Immature natural killer cell (primary cell): Measurements from ENCODE around the gene LYST. TPM values are rescaled to one million over a fixed set of nuclear protein-coding genes. Genes with fewer than 3 reads are reported as not detected.

Experiments
- DNase-seq, 3 donors: peaks; one replicate each; pipeline ENCODE4 v3.0.0; 2022; ENCODE audit warnings: mixed read lengths in 1 of 3
- H3K27ac Mint-ChIP-seq, 6 donors: one replicate each; pipeline ENCODE4 v1.8.0; 2020; ENCODE audit warnings: mixed read lengths in 6 of 6, mild to moderate bottlenecking in 5 of 6, inconsistent platforms in 4 of 6, moderate library complexity in 3 of 6
- H3K27me3 Mint-ChIP-seq, 3 donors: one replicate each; pipeline ENCODE4 v1.8.0; 2020 to 2021; ENCODE audit warnings: low read depth in 3 of 3, mild to moderate bottlenecking in 3 of 3, mixed read lengths in 3 of 3, moderate library complexity in 3 of 3, inconsistent platforms in 1 of 3
- H3K36me3 Mint-ChIP-seq, 3 donors: one replicate each; pipeline ENCODE4 v1.8.0; 2020; ENCODE audit warnings: mixed read lengths in 3 of 3, inconsistent platforms in 2 of 3, mild to moderate bottlenecking in 2 of 3
- H3K4me1 Mint-ChIP-seq, 2 donors: one replicate each; pipeline ENCODE4 v1.8.0; 2020; ENCODE audit warnings: inconsistent platforms in 2 of 2, mild to moderate bottlenecking in 2 of 2, mixed read lengths in 2 of 2, moderate library complexity in 1 of 2
- H3K4me3 Mint-ChIP-seq, 5 donors: one replicate each; pipeline ENCODE4 v1.8.0; 2020; ENCODE audit warnings: mild to moderate bottlenecking in 5 of 5, mixed read lengths in 5 of 5, inconsistent platforms in 3 of 5, moderate library complexity in 3 of 5
- H3K9me3 Mint-ChIP-seq, 6 donors: one replicate each; pipeline ENCODE4 v1.8.0; 2020; ENCODE audit warnings: mild to moderate bottlenecking in 6 of 6, mixed read lengths in 6 of 6, inconsistent platforms in 4 of 6, moderate library complexity in 3 of 6
- polyA plus RNA-seq, 3 donors: library from polyadenylated mRNA; unstranded; fragments of 300-500 nt; fragmentation: Illumina TruSeq; gene quantifications; one replicate each; pipeline ENCODE4 v1.2.3, GENCODE V29; 2021

Gene LYST
- polyA plus RNA-seq, 3 donors from 2014 or later = 21.8 to 39.3 (median 27.7) TPM

- Mint-ChIP-seq H3K27me3 (no peaks in the 10 kb centered on the region), H3K36me3 (peaks cover 6 to 51% (median 21%) of the 10 kb centered on the region in 3 donors), H3K4me3 (no peak overlapping the region), H3K27ac (no peak overlapping the region), H3K4me1 (no peaks in the 10 kb centered on the region), H3K9me3 (no peaks in the 10 kb centered on the region)
- DNase-seq = no peak
Observed at GRCh38 chr1:235714205-235714897, 152.4 kb downstream of the LYST start.

- no peak for DNase-seq
- no peak overlapping the region for H3K27ac Mint-ChIP-seq
- no peaks in the 10 kb centered on the region for H3K9me3 Mint-ChIP-seq
- no peaks in the 10 kb centered on the region for H3K27me3 Mint-ChIP-seq
- H3K4me1 Mint-ChIP-seq = no peaks in the 10 kb centered on the region
- H3K4me3 Mint-ChIP-seq = no peak overlapping the region
- peaks cover 12 to 52% (median 30%) of the 10 kb centered on the region in 3 donors for H3K36me3 Mint-ChIP-seq
Observed at GRCh38 chr1:235712812-235713211, 153.9 kb downstream of the LYST start.

- H3K27me3 Mint-ChIP-seq = no peaks in the 10 kb centered on the region
- DNase-seq = no peak
- peaks cover 13 to 55% (median 23%) of the 10 kb centered on the region in 3 donors for H3K36me3 Mint-ChIP-seq
- H3K4me1 Mint-ChIP-seq = no peaks in the 10 kb centered on the region
- H3K4me3 Mint-ChIP-seq = no peak overlapping the region
- no peaks in the 10 kb centered on the region for H3K9me3 Mint-ChIP-seq
- no peak overlapping the region for H3K27ac Mint-ChIP-seq
Observed at GRCh38 chr1:235710687-235711086, 156.0 kb downstream of the LYST start.

GRCh38 chr1:235709018-235709417 is 157.7 kb downstream of the LYST start:
- DNase-seq = no peak
- Mint-ChIP-seq H3K4me3 (no peak overlapping the region), H3K36me3 (peaks cover 13 to 40% (median 16%) of the 10 kb centered on the region in 3 donors), H3K27me3 (no peaks in the 10 kb centered on the region), H3K4me1 (no peaks in the 10 kb centered on the region), H3K27ac (no peak overlapping the region), H3K9me3 (no peaks in the 10 kb centered on the region)

- no peaks in the 10 kb centered on the region for H3K9me3 Mint-ChIP-seq
- H3K4me1 Mint-ChIP-seq = no peaks in the 10 kb centered on the region
- H3K27me3 Mint-ChIP-seq = no peaks in the 10 kb centered on the region
- DNase-seq = no peak
- no peak overlapping the region for H3K4me3 Mint-ChIP-seq
- H3K36me3 Mint-ChIP-seq = peaks cover 16 to 40% (median 19%) of the 10 kb centered on the region in 3 donors
- no peak overlapping the region for H3K27ac Mint-ChIP-seq
Observed at GRCh38 chr1:235708390-235708962, 158.2 kb downstream of the LYST start.

GRCh38 chr1:235703506-235703905 is 163.2 kb downstream of the LYST start:
- Mint-ChIP-seq H3K27ac (no peak overlapping the region), H3K4me1 (no peaks in the 10 kb centered on the region), H3K27me3 (peaks cover 0 to 2% (median 2%) of the 10 kb centered on the region in 3 donors), H3K9me3 (no peaks in the 10 kb centered on the region), H3K36me3 (peaks cover 31 to 61% (median 38%) of the 10 kb centered on the region in 3 donors), H3K4me3 (no peak overlapping the region)
- DNase-seq = no peak

GRCh38 chr1:235702412-235702811 is 164.3 kb downstream of the LYST start:
- no peaks in the 10 kb centered on the region for H3K9me3 Mint-ChIP-seq
- peaks cover 2 to 4% (median 2%) of the 10 kb centered on the region in 3 donors for H3K27me3 Mint-ChIP-seq
- peaks cover 30 to 64% (median 42%) of the 10 kb centered on the region in 3 donors for H3K36me3 Mint-ChIP-seq
- no peak overlapping the region for H3K4me3 Mint-ChIP-seq
- H3K27ac Mint-ChIP-seq = peak overlapping the region in 1 of 6 donors; percentile 38
- no peak for DNase-seq
- H3K4me1 Mint-ChIP-seq = peaks cover 5 to 6% of the 10 kb centered on the region in 2 donors

GRCh38 chr1:235697508-235697907 is 169.2 kb downstream of the LYST start:
- Mint-ChIP-seq H3K27me3 (peaks cover 2 to 6% (median 2%) of the 10 kb centered on the region in 3 donors), H3K4me3 (peak overlapping the region in 3 of 5 donors; percentile 4 to 35 (median 27)), H3K27ac (peak overlapping the region; percentile 8 to 76 (median 38)), H3K4me1 (peaks cover 7 to 15% of the 10 kb centered on the region in 2 donors), H3K9me3 (no peaks in the 10 kb centered on the region), H3K36me3 (peaks cover 34 to 73% (median 56%) of the 10 kb centered on the region in 3 donors)
- DNase-seq = peak; percentile 38 to 64 (median 60)

- peaks cover 30 to 48% (median 33%) of the 10 kb centered on the region in 3 donors for H3K36me3 Mint-ChIP-seq
- no peak overlapping the region for H3K27ac Mint-ChIP-seq
Observed at GRCh38 chr1:235689356-235689755, 177.3 kb downstream of the LYST start.

GRCh38 chr1:235688096-235688495 is 178.6 kb downstream of the LYST start:
- no peak for DNase-seq
- Mint-ChIP-seq H3K27ac (peak overlapping the region in 2 of 6 donors; percentile 10 to 12), H3K9me3 (no peaks in the 10 kb centered on the region), H3K4me3 (no peak overlapping the region), H3K27me3 (peaks cover 0 to 2% (median 0%) of the 10 kb centered on the region in 3 donors), H3K4me1 (no peaks in the 10 kb centered on the region), H3K36me3 (peaks cover 24 to 51% (median 33%) of the 10 kb centered on the region in 3 donors)

More at GRCh38 chr1:235689356-235689755, 177.3 kb downstream of the LYST start:
- Mint-ChIP-seq H3K4me3 (no peak overlapping the region), H3K27me3 (peaks cover 0 to 2% (median 0%) of the 10 kb centered on the region in 3 donors), H3K9me3 (no peaks in the 10 kb centered on the region), H3K4me1 (no peaks in the 10 kb centered on the region)
- DNase-seq = no peak

- H3K27ac Mint-ChIP-seq = peak overlapping the region in 2 of 6 donors; percentile 22 to 45
Observed at GRCh38 chr1:235683653-235684052, 183.1 kb downstream of the LYST start.

GRCh38 chr1:235682216-235682615 is 184.5 kb downstream of the LYST start:
- Mint-ChIP-seq H3K36me3 (peaks cover 19 to 39% (median 33%) of the 10 kb centered on the region in 3 donors), H3K4me1 (no peaks in the 10 kb centered on the region), H3K9me3 (no peaks in the 10 kb centered on the region), H3K27me3 (no peaks in the 10 kb centered on the region), H3K4me3 (no peak overlapping the region), H3K27ac (no peak overlapping the region)
- no peak for DNase-seq

More at GRCh38 chr1:235683653-235684052, 183.1 kb downstream of the LYST start:
- Mint-ChIP-seq H3K9me3 (no peaks in the 10 kb centered on the region), H3K4me3 (no peak overlapping the region), H3K27me3 (peaks cover 0 to 2% (median 0%) of the 10 kb centered on the region in 3 donors), H3K36me3 (peaks cover 27 to 49% (median 34%) of the 10 kb centered on the region in 3 donors), H3K4me1 (no peaks in the 10 kb centered on the region)
- DNase-seq = no peak

GRCh38 chr1:235679644-235680043 is 187.1 kb downstream of the LYST start:
- Mint-ChIP-seq H3K4me3 (no peak overlapping the region), H3K9me3 (peaks cover 0 to 6% (median 0%) of the 10 kb centered on the region in 6 donors), H3K27me3 (no peaks in the 10 kb centered on the region), H3K27ac (no peak overlapping the region), H3K4me1 (no peaks in the 10 kb centered on the region), H3K36me3 (peaks cover 36 to 50% (median 49%) of the 10 kb centered on the region in 3 donors)
- DNase-seq = no peak

GRCh38 chr1:235679005-235679404 is 187.7 kb downstream of the LYST start:
- H3K36me3 Mint-ChIP-seq = peaks cover 37 to 55% (median 52%) of the 10 kb centered on the region in 3 donors
- DNase-seq = no peak
- no peaks in the 10 kb centered on the region for H3K4me1 Mint-ChIP-seq
- no peaks in the 10 kb centered on the region for H3K27me3 Mint-ChIP-seq
- no peak overlapping the region for H3K4me3 Mint-ChIP-seq
- no peak overlapping the region for H3K27ac Mint-ChIP-seq
- H3K9me3 Mint-ChIP-seq = peaks cover 0 to 6% (median 0%) of the 10 kb centered on the region in 6 donors
